ENCODE data around the gene DENND4A. TPM values are rescaled to one million over a fixed set of nuclear protein-coding genes. Genes with fewer than 3 reads are reported as not detected.
"Not testable (repeated sequence)": the region's sequence is repeated elsewhere in the genome, so short reads cannot be mapped to it uniquely, and the experiment has no call there.

Gene DENND4A
- total RNA-seq, 1 experiment from 2014 or later = 13.2 TPM

DNA sequence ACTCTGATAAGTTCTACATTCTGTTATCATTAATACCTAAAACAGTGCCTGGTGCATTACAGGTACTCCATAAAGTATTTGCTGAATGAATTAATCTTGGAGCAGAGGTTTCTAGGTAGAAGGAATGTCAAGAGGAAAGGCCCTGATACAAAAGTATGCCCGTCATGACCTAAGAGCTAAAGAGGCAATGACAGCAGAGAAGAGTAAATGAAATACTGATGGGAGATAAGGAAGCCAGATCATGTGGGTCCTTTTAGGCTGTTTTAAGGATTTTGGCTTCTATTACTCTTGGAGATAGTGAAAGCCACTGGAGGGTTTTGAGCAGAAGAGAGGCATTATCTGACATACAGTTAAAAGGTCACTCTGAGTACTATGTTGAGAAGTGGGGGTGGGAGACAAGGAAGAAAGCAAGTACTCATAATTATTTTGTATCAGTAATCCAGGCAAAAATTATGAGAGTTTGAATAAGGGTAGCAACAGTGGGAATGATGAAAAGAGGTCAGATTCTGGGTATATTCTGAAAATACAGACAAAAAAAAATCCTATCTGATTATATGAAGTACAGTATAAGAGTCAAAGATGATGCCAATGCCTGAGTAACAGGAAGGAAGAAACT lies 48.3 kb downstream of the DENND4A start:
- Histone ChIP-seq H3K27ac (ENCODE audit: low read depth, low read length, poor library complexity, severe bottlenecking) (no peak overlapping the region), H3K4me3 (ENCODE audit: low read depth, low read length, poor library complexity, severe bottlenecking) (no peak overlapping the region), H3K4me1 (ENCODE audit: insufficient read depth, low read length, poor library complexity, severe bottlenecking) (no peaks in the 10 kb centered on the region), H3K9me3 (ENCODE audit: low read depth, low read length, poor library complexity, severe bottlenecking) (no peaks in the 10 kb centered on the region), H3K27me3 (replicated peaks; ENCODE audit: insufficient read depth, low read depth, low read length, poor library complexity) (no peaks in the 10 kb centered on the region), H3K36me3 (ENCODE audit: insufficient read depth, low read length, poor library complexity, severe bottlenecking) (no peaks in the 10 kb centered on the region)
- no peak for TF ChIP-seq EZH2 (IDR thresholded peaks at IDR 0.05; ENCODE audit: borderline replicate concordance, low read depth, low read length, poor library complexity, severe bottlenecking)
- TF ChIP-seq, protein P1, sequence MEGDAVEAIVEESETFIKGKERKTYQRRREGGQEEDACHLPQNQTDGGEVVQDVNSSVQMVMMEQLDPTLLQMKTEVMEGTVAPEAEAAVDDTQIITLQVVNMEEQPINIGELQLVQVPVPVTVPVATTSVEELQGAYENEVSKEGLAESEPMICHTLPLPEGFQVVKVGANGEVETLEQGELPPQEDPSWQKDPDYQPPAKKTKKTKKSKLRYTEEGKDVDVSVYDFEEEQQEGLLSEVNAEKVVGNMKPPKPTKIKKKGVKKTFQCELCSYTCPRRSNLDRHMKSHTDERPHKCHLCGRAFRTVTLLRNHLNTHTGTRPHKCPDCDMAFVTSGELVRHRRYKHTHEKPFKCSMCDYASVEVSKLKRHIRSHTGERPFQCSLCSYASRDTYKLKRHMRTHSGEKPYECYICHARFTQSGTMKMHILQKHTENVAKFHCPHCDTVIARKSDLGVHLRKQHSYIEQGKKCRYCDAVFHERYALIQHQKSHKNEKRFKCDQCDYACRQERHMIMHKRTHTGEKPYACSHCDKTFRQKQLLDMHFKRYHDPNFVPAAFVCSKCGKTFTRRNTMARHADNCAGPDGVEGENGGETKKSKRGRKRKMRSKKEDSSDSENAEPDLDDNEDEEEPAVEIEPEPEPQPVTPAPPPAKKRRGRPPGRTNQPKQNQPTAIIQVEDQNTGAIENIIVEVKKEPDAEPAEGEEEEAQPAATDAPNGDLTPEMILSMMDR (conservative IDR thresholded peaks at IDR 0.05; ENCODE audit: low read depth, low read length) = no peak
- no TSS peak for BruUV-seq (replicated peaks)
- no peak for DNase-seq (ENCODE audit: low spot score)
- intact Hi-C loops (cut with micrococcal nuclease; ENCODE audit: unreplicated experiment) = no loop called here
- POLR2A ChIA-PET (ENCODE audit: low non-redundant PET) = no interaction called here
- CTCF ChIA-PET = no interaction called here

DNA sequence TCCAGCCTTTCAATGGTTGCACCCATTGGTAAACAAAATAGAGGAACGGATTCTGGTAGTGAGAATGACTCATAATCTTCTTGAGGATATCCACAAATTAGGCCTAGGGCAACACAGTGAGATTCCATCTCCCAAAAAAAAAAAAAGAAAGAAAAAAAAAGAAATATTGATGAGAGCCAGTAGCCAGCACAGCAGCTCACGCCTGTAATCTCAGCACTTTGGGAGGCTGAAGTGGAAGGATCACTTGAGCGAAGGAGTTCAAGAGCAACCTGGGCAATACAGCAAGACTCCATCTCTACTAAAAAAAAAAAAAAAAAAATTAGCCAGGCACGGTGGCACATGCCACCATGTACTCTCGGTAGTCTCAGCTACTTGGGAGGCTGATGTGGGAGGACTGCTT lies 51.9 kb downstream of the DENND4A start:
- no peak overlapping the region for H3K27ac ChIP-seq (ENCODE audit: low read depth, low read length, poor library complexity, severe bottlenecking)
- no peak for TF ChIP-seq EZH2 (IDR thresholded peaks at IDR 0.05; ENCODE audit: borderline replicate concordance, low read depth, low read length, poor library complexity, severe bottlenecking)
- TF ChIP-seq, protein P1 (conservative IDR thresholded peaks at IDR 0.05; ENCODE audit: low read depth, low read length) = no peak
- H3K27me3 ChIP-seq (replicated peaks; ENCODE audit: insufficient read depth, low read depth, low read length, poor library complexity) = no peaks in the 10 kb centered on the region
- no peaks in the 10 kb centered on the region for H3K4me1 ChIP-seq (ENCODE audit: insufficient read depth, low read length, poor library complexity, severe bottlenecking)
- POLR2A ChIA-PET (ENCODE audit: low non-redundant PET) = no interaction called here
- no peak overlapping the region for H3K4me3 ChIP-seq (ENCODE audit: low read depth, low read length, poor library complexity, severe bottlenecking)
- no TSS peak for BruUV-seq (replicated peaks)
- no peaks in the 10 kb centered on the region for H3K9me3 ChIP-seq (ENCODE audit: low read depth, low read length, poor library complexity, severe bottlenecking)
- no peaks in the 10 kb centered on the region for H3K36me3 ChIP-seq (ENCODE audit: insufficient read depth, low read length, poor library complexity, severe bottlenecking)
- DNase-seq (ENCODE audit: low spot score) = no peak
- intact Hi-C loops (cut with micrococcal nuclease; ENCODE audit: unreplicated experiment) = no loop called here
- CTCF ChIA-PET = no interaction called here

DNA sequence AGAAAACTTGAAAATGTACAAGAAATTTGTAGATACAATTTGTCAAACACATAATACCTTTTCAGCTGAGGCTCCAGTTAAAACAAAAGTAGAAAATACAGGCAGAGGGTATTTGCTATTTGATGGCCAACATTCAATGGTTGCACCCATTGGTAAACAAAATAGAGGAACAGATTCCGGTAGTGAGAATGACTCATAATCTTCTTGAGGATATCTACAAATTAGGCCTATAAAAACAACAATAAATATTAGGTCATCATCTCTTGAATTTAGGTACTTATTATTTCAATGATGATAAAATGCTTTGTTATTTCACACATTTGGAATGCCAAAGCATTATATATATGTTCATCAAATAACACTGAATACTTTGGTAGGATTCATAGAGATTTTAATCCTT lies 53.4 kb downstream of the DENND4A start:
- intact Hi-C loops (cut with micrococcal nuclease; ENCODE audit: unreplicated experiment) = no loop called here
- Histone ChIP-seq H3K27ac (ENCODE audit: low read depth, low read length, poor library complexity, severe bottlenecking) (no peak overlapping the region), H3K36me3 (ENCODE audit: insufficient read depth, low read length, poor library complexity, severe bottlenecking) (no peaks in the 10 kb centered on the region), H3K4me1 (ENCODE audit: insufficient read depth, low read length, poor library complexity, severe bottlenecking) (no peaks in the 10 kb centered on the region), H3K27me3 (replicated peaks; ENCODE audit: insufficient read depth, low read depth, low read length, poor library complexity) (no peaks in the 10 kb centered on the region), H3K9me3 (ENCODE audit: low read depth, low read length, poor library complexity, severe bottlenecking) (no peaks in the 10 kb centered on the region), H3K4me3 (ENCODE audit: low read depth, low read length, poor library complexity, severe bottlenecking) (no peak overlapping the region)
- TF ChIP-seq EZH2 (IDR thresholded peaks at IDR 0.05; ENCODE audit: borderline replicate concordance, low read depth, low read length, poor library complexity, severe bottlenecking) = no peak
- TF ChIP-seq, protein P1 (conservative IDR thresholded peaks at IDR 0.05; ENCODE audit: low read depth, low read length) = no peak
- ChIA-PET CTCF (no interaction called here), POLR2A (ENCODE audit: low non-redundant PET) (no interaction called here)
- BruUV-seq (replicated peaks) = no TSS peak
- DNase-seq (ENCODE audit: low spot score) = no peak

DNA sequence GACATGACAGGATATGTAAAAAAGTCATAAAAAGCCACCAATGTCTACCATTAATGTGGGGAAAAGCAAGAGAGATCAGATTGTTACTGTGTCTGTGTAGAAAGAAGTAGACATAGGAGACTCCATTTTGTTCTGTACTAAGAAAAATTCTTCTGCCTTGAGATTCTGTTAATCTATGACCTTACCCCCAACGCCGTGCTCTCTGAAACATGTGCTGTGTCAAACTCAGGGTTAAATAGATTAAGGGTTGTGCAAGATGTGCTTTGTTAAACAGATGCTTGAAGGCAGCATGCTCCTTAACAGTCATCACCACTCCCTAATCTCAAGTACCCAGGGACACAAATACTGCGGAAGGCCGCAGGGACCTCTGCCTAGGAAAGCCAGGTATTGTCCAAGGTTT lies 58.5 kb downstream of the DENND4A start:
- BruUV-seq (replicated peaks); H3K27ac ChIP-seq (ENCODE audit: low read depth, low read length, poor library complexity, severe bottlenecking); intact Hi-C loops (cut with micrococcal nuclease; ENCODE audit: unreplicated experiment); H3K36me3 ChIP-seq (ENCODE audit: insufficient read depth, low read length, poor library complexity, severe bottlenecking); POLR2A ChIA-PET (ENCODE audit: low non-redundant PET); H3K9me3 ChIP-seq (ENCODE audit: low read depth, low read length, poor library complexity, severe bottlenecking); DNase-seq (ENCODE audit: low spot score); H3K27me3 ChIP-seq (replicated peaks; ENCODE audit: insufficient read depth, low read depth, low read length, poor library complexity); H3K4me3 ChIP-seq (ENCODE audit: low read depth, low read length, poor library complexity, severe bottlenecking); H3K4me1 ChIP-seq (ENCODE audit: insufficient read depth, low read length, poor library complexity, severe bottlenecking); CTCF ChIA-PET: not testable (repeated sequence)

Data from A673 (cell line).